Measurements from ENCODE around the gene CFAP73. TPM values are rescaled to one million over a fixed set of nuclear protein-coding genes. Genes with fewer than 3 reads are reported as not detected.

The CFAP73 gene
- total RNA-seq, 1 experiment from 2014 or later = 0.23 TPM

GRCh38 chr12:113198296-113198695 lies 48.8 kb downstream of the CFAP73 start:
- H3K4me3 Mint-ChIP-seq (ENCODE audit: unreplicated experiment) = no peak overlapping the region
- no peaks in the 10 kb centered on the region for H3K9me3 Mint-ChIP-seq (ENCODE audit: unreplicated experiment)
- DNase-seq = no peak
- ChIA-PET POLR2A (no interaction called here), CTCF (no interaction called here)
- intact Hi-C loops (cut with micrococcal nuclease; ENCODE audit: unreplicated experiment) = loop anchor here (5.0 kb wide), 3 partner anchors 74 to 229 kb away; partner anchors contain the start of gene PLBD2
- H3K4me1 ChIP-seq = peaks cover 4% of the 10 kb centered on the region; the same call in 1 of the 2 replicates
- H3K36me3 Mint-ChIP-seq (ENCODE audit: insufficient read depth, unreplicated experiment) = peaks cover 16% of the 10 kb centered on the region
- no TSS peak for BruUV-seq (replicated peaks)
- TF ChIP-seq CTCF (IDR thresholded peaks at IDR 0.05; ENCODE audit: insufficient read depth in 1 of 2, low read depth in 1 of 2, low read length in 1 of 2, severe bottlenecking in 1 of 2, unreplicated experiment in 1 of 2) = no peak
- no peak overlapping the region for H3K27ac Mint-ChIP-seq (ENCODE audit: unreplicated experiment)
- H3K27me3 Mint-ChIP-seq (ENCODE audit: insufficient read depth, unreplicated experiment) = no peaks in the 10 kb centered on the region
- no peak overlapping the region for H3K4me3 ChIP-seq (ENCODE audit: low read depth, low read length)
- no peaks in the 10 kb centered on the region for H3K36me3 ChIP-seq (ENCODE audit: control insufficient read depth, insufficient read depth, low read length)
- H3K4me1 Mint-ChIP-seq (ENCODE audit: low read depth, unreplicated experiment) = peaks cover 7% of the 10 kb centered on the region
- H3K27me3 ChIP-seq (replicated peaks; ENCODE audit: control insufficient read depth, insufficient read depth, low read length) = no peaks in the 10 kb centered on the region
- H3K9me3 ChIP-seq = no peaks in the 10 kb centered on the region

- no peak for TF ChIP-seq CTCF (IDR thresholded peaks at IDR 0.05; ENCODE audit: insufficient read depth in 1 of 2, low read depth in 1 of 2, low read length in 1 of 2, severe bottlenecking in 1 of 2, unreplicated experiment in 1 of 2)
- no peak overlapping the region for H3K4me3 Mint-ChIP-seq (ENCODE audit: unreplicated experiment)
- H3K36me3 ChIP-seq (ENCODE audit: control insufficient read depth, insufficient read depth, low read length) = no peaks in the 10 kb centered on the region
- H3K27ac Mint-ChIP-seq (ENCODE audit: unreplicated experiment) = no peak overlapping the region
- intact Hi-C loops (cut with micrococcal nuclease; ENCODE audit: unreplicated experiment) = no loop called here
- DNase-seq = no peak
- no peaks in the 10 kb centered on the region for H3K4me1 ChIP-seq
- peaks cover 7% of the 10 kb centered on the region for H3K36me3 Mint-ChIP-seq (ENCODE audit: insufficient read depth, unreplicated experiment)
- H3K9me3 Mint-ChIP-seq (ENCODE audit: unreplicated experiment) = no peaks in the 10 kb centered on the region
- no peaks in the 10 kb centered on the region for H3K27me3 Mint-ChIP-seq (ENCODE audit: insufficient read depth, unreplicated experiment)
- BruUV-seq (replicated peaks) = no TSS peak
- no peak overlapping the region for H3K4me3 ChIP-seq (ENCODE audit: low read depth, low read length)
- POLR2A ChIA-PET = no interaction called here
- CTCF ChIA-PET = no interaction called here
- H3K4me1 Mint-ChIP-seq (ENCODE audit: low read depth, unreplicated experiment) = no peaks in the 10 kb centered on the region
- H3K27me3 ChIP-seq (replicated peaks; ENCODE audit: control insufficient read depth, insufficient read depth, low read length) = no peaks in the 10 kb centered on the region
- H3K9me3 ChIP-seq = no peaks in the 10 kb centered on the region
Measured at GRCh38 chr12:113200021-113200797, 50.7 kb downstream of the CFAP73 start.

GRCh38 chr12:113201187-113202177 lies 52.0 kb downstream of the CFAP73 start:
- TF ChIP-seq CTCF (IDR thresholded peaks at IDR 0.05; ENCODE audit: insufficient read depth in 1 of 2, low read depth in 1 of 2, low read length in 1 of 2, severe bottlenecking in 1 of 2, unreplicated experiment in 1 of 2) = no peak
- H3K36me3 Mint-ChIP-seq (ENCODE audit: insufficient read depth, unreplicated experiment) = no peaks in the 10 kb centered on the region
- no peaks in the 10 kb centered on the region for H3K4me1 ChIP-seq
- CTCF ChIA-PET = no interaction called here
- no peaks in the 10 kb centered on the region for H3K36me3 ChIP-seq (ENCODE audit: control insufficient read depth, insufficient read depth, low read length)
- no peaks in the 10 kb centered on the region for H3K9me3 ChIP-seq
- no peak overlapping the region for H3K27ac Mint-ChIP-seq (ENCODE audit: unreplicated experiment)
- no peaks in the 10 kb centered on the region for H3K9me3 Mint-ChIP-seq (ENCODE audit: unreplicated experiment)
- H3K27me3 ChIP-seq (replicated peaks; ENCODE audit: control insufficient read depth, insufficient read depth, low read length) = no peaks in the 10 kb centered on the region
- no peaks in the 10 kb centered on the region for H3K4me1 Mint-ChIP-seq (ENCODE audit: low read depth, unreplicated experiment)
- no TSS peak for BruUV-seq (replicated peaks)
- POLR2A ChIA-PET = no interaction called here
- intact Hi-C loops (cut with micrococcal nuclease; ENCODE audit: unreplicated experiment) = no loop called here
- no peak overlapping the region for H3K4me3 Mint-ChIP-seq (ENCODE audit: unreplicated experiment)
- no peaks in the 10 kb centered on the region for H3K27me3 Mint-ChIP-seq (ENCODE audit: insufficient read depth, unreplicated experiment)
- no peak for DNase-seq
- H3K4me3 ChIP-seq (ENCODE audit: low read depth, low read length) = no peak overlapping the region
